A673 (cell line): ENCODE measurements around the gene EPN1. TPM values are rescaled to one million over a fixed set of nuclear protein-coding genes. Genes with fewer than 3 reads are reported as not detected.

Experiments used
- BruUV-seq: library from RNA; stranded (reverse); fragments of 400-500 nt; replicated peaks from 2 replicates; lab custom pipeline; 2021; lab: Mats Ljungman, UMichigan
- CTCF ChIA-PET: fragments of 300-600 bp; sonication (Branson Sonifier 250); formaldehyde crosslinking; loops from one replicate; lab custom pipeline; 2022; ENCODE audit warnings: antibody characterized with exemption; lab: Charles Lee
- POLR2A ChIA-PET: fragments of 300-600 bp; sonication (Branson Sonifier 250); formaldehyde crosslinking; loops from one replicate; lab custom pipeline; 2022; ENCODE audit warnings: antibody characterized with exemption; ENCODE audit not compliant: low non-redundant PET; lab: Charles Lee
- DNase-seq: peaks from one replicate; pipeline ENCODE4 v3.0.0-alpha.2; 2015; ENCODE audit warnings: low spot score
- H3K27ac ChIP-seq: fragments of 200-600 bp; sonication (generic); 2 replicates; pipeline ENCODE4 v1.5.1; 2016; ENCODE audit warnings: mixed run types, low read depth, mild to moderate bottlenecking, mixed read lengths, antibody characterized with exemption, low read length; ENCODE audit not compliant: poor library complexity, severe bottlenecking
- H3K27me3 ChIP-seq: fragments of 200-600 bp; sonication (generic); replicated peaks from 2 replicates; pipeline ENCODE4 v1.6.1; 2017; ENCODE audit warnings: mixed run types, low read depth, mild to moderate bottlenecking, mixed read lengths, antibody characterized with exemption, low read length; ENCODE audit not compliant: insufficient read depth, poor library complexity
- H3K36me3 ChIP-seq: fragments of 200-600 bp; sonication (generic); 2 replicates; pipeline ENCODE4 v1.6.1; 2016; ENCODE audit warnings: mixed run types, mild to moderate bottlenecking, mixed read lengths, antibody characterized with exemption, low read length; ENCODE audit not compliant: insufficient read depth, poor library complexity, severe bottlenecking
- H3K4me1 ChIP-seq: fragments of 200-600 bp; sonication (generic); 2 replicates; pipeline ENCODE4 v1.6.1; 2017; ENCODE audit warnings: mixed run types, mild to moderate bottlenecking, mixed read lengths, antibody characterized with exemption, low read length; ENCODE audit not compliant: insufficient read depth, poor library complexity, severe bottlenecking
- H3K4me3 ChIP-seq: fragments of 200-600 bp; sonication (generic); 2 replicates; pipeline ENCODE4 v1.5.1; 2016; ENCODE audit warnings: low read depth, mixed run types, mild to moderate bottlenecking, mixed read lengths, low read length; ENCODE audit not compliant: poor library complexity, severe bottlenecking
- H3K9me3 ChIP-seq: fragments of 200-600 bp; sonication (generic); 2 replicates; pipeline ENCODE4 v1.6.1; 2016; ENCODE audit warnings: mixed run types, low read depth, mild to moderate bottlenecking, mixed read lengths, antibody characterized with exemption, low read length; ENCODE audit not compliant: poor library complexity, severe bottlenecking
- CTCF ChIP-seq: fragments of 300-800, 200-600 bp; sonication (generic); conservative IDR thresholded peaks from 2 replicates; pipeline ENCODE4 v1.5.1; 2017; ENCODE audit warnings: low read depth, mild to moderate bottlenecking, antibody characterized with exemption, low read length, moderate library complexity, mixed read lengths
- EZH2 ChIP-seq: fragments of 200-600 bp; sonication (generic); IDR thresholded peaks from 2 replicates; pipeline ENCODE4 v1.6.1; 2017; ENCODE audit warnings: borderline replicate concordance, low read depth, mild to moderate bottlenecking, mixed read lengths, antibody characterized with exemption, low read length; ENCODE audit not compliant: poor library complexity, severe bottlenecking
- intact Hi-C: fragments of 100-400 bp; cut with micrococcal nuclease; formaldehyde crosslinking; loops from one replicate; pipeline ENCODE4 v1.10.0; 2022; ENCODE audit not compliant: unreplicated experiment
- total RNA-seq: library from RNA; stranded (reverse); gene quantifications from 2 replicates; pipeline ENCODE4 v1.2.3, GENCODE V29; 2021

EPN1 gene
- total RNA-seq, 1 experiment from 2014 or later = 178 TPM

DNA sequence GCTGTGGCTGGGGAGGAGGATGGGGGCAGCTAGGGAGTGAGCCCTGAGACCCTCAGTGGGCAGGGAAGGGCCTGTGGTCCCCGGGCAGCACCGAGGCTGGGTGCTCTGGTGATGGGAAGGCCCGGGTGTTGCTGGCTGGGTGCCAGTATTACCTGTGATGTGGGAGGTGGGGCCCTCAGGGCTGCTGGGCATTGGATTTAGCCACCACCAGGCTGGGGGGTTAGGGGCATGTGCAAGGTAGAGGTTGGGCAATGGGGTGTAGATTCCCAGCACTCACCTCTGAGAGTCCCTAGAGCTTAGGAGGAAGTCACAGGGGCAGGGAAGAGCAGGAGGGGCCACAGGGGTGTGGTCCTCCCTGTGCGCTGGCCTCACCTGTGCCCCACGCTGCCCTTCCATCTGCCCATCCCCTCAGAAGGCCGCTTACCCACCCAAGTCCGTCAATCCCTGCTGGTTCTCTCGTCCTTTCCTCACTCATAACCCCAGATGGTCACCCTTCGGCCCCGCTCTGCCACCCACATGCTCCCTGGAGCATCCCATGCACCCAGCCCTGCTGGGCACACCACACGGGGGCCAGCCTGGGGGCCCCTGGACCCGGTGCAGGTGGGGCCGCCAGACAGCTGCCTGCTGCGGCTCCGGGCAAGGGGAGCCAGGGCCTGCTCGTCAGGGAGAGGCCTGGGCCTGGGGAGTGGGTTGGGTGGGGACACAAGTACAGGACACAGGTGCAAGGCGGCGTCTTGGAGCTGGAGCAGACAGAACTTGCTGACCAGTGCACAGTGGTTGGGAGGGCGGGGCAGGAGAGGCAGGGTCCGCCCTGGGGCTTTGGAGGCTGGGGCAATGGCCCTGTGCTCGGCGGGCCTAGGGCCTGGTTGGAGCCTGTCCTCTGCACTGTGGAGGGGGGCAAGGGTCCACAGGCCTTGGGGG, 12.5 kb downstream of the EPN1 start:
- no peak for DNase-seq
- no peaks in the 10 kb centered on the region for H3K27me3 ChIP-seq
- H3K27ac ChIP-seq = no peak overlapping the region
- intact Hi-C loops = no loop called here
- ChIA-PET POLR2A (no interaction called here), CTCF (no interaction called here)
- H3K4me3 ChIP-seq = no peak overlapping the region
- TF ChIP-seq EZH2 (no peak), CTCF (no peak)
- H3K9me3 ChIP-seq = no peaks in the 10 kb centered on the region
- no peaks in the 10 kb centered on the region for H3K4me1 ChIP-seq
- BruUV-seq = no TSS peak
- H3K36me3 ChIP-seq = peaks cover 33% of the 10 kb centered on the region

- Histone ChIP-seq H3K27me3 (no peaks in the 10 kb centered on the region), H3K9me3 (no peaks in the 10 kb centered on the region), H3K36me3 (peaks cover 42% of the 10 kb centered on the region), H3K4me3 (no peak overlapping the region), H3K27ac (no peak overlapping the region), H3K4me1 (no peaks in the 10 kb centered on the region)
- POLR2A ChIA-PET = no interaction called here
- CTCF ChIA-PET = no interaction called here
- BruUV-seq = no TSS peak
- TF ChIP-seq EZH2 = no peak
- no peak for TF ChIP-seq CTCF
- intact Hi-C loops = no loop called here
- no peak for DNase-seq
Observed at GRCh38 chr19:55688422-55689218, 13.6 kb downstream of the EPN1 start.

- TF ChIP-seq CTCF (no peak), EZH2 (no peak)
- Histone ChIP-seq H3K4me1 (no peaks in the 10 kb centered on the region), H3K27ac (no peak overlapping the region), H3K27me3 (no peaks in the 10 kb centered on the region), H3K9me3 (no peaks in the 10 kb centered on the region), H3K4me3 (no peak overlapping the region), H3K36me3 (peaks cover 48% of the 10 kb centered on the region)
- ChIA-PET POLR2A (no interaction called here), CTCF (interaction anchor here (1.1 kb wide), 1 partner anchor 14 kb away, joined by 3 read pairs; no protein-coding TSS in a partner anchor)
- intact Hi-C loops = no loop called here
- no TSS peak for BruUV-seq
- no peak for DNase-seq
Observed at GRCh38 chr19:55689411-55690108, 14.5 kb downstream of the EPN1 start.
